T-helper 1 cell treated with Interleukin-12 subunit alpha and Interleukin-12 subunit beta and Interleukin-4 antibody, amounts not matched to agents 30 ng/mL and 1 ng/mL, for 36 hours (primary cell): Measurements from ENCODE around the gene ACP4. TPM values are rescaled to one million over a fixed set of nuclear protein-coding genes. Genes with fewer than 3 reads are reported as not detected.

Experiments
- intact Hi-C: fragments of 100-400 bp; cut with micrococcal nuclease; formaldehyde crosslinking; loops from one replicate; pipeline ENCODE4 v1.15.1; 2024
- total RNA-seq: library from RNA; stranded (reverse); gene quantifications from 2 replicates; pipeline ENCODE4 v1.2.3, GENCODE V29; 2022

The ACP4 gene
- total RNA-seq, 1 donor from 2014 or later = not detected

DNA sequence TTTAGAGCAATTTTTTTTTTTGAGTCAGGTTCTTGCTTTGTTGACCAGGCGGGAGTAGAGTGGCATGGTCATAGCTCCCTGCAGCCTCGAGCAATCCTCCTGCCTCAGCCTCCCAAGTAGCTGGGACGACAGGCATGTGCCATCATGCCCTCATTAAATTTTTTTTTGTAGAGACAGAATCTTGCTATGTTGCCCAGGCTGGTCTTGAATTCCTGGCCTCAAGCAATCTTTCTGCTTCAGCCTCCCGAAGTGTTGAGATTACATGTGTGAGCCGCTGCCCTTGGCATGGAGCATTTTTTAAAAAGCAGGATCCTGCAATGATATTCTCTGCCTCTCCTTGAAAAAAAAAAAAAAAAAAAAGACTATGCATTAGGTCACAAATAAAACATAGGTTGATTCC, 14.1 kb upstream of the ACP4 start:
- intact Hi-C loops = no loop called here

DNA sequence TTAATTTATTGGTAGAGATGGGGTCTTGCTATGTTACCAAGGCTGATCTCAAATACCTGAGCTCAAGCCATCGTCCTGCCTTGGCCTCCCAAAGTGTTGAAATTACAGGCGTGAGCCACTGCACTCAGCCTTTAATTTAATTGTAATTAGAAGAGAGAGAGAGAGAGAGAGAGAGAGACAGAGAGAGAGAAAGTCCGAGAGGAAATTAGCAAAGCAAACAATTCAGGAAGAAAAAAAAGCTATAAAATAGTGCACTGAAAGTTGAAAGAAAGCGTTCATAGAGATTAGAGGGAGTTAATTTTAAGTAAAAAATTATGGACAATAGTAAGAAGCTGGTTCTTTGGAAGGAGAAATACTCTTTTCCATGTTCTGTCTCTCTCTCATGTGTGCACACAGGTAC, 13.0 kb upstream of the ACP4 start:
- intact Hi-C loops = no loop called here

DNA sequence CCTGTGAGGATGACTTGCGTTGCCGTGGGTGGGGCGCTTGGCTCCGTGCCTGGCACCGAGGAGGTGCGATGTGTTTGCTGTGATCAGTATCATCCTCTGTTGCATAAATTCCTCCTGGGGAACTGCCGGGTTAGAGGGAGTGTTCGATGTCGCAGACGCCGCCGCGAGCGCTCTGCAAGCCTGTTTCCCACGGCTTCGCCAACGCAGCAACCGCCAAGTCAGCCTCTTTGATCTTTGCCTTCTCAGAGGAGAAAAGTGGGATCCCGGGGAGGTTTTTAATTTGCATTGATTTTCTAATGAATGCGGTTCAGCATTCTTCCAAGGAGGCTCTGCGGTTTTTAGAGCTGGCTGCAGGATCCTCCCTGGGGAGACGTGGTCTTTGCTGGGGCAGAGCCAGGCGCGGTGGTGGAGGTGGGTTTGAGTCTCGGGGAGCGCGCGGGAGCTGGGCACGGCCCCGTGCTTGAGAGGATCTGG, 12.3 kb upstream of the ACP4 start:
- intact Hi-C loops = no loop called here

DNA sequence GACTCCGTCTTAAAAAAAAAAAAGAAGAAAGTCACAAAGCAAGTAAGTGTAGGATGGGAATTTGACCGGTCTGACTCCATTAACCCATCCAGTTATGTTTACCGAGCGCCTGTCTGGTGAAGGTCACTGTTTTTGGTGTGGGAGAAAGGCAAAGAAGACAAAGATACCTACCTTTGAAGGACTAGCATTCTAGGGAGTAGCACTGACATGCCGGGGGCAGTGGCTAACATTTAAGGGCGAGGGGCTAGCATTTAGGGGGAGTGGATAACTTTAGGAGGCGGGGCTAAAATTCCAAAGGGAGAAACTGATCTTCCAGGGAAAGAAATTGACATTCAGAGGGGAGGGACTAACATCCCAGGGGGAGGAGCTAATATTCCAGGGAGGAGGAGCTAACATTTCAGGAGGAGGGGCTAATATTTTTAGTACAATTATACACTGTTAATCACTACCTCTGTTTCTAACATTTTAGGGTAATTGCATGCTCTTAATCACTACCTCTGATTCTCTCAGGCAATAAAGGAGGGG, 11.2 kb upstream of the ACP4 start:
- intact Hi-C loops = no loop called here

DNA sequence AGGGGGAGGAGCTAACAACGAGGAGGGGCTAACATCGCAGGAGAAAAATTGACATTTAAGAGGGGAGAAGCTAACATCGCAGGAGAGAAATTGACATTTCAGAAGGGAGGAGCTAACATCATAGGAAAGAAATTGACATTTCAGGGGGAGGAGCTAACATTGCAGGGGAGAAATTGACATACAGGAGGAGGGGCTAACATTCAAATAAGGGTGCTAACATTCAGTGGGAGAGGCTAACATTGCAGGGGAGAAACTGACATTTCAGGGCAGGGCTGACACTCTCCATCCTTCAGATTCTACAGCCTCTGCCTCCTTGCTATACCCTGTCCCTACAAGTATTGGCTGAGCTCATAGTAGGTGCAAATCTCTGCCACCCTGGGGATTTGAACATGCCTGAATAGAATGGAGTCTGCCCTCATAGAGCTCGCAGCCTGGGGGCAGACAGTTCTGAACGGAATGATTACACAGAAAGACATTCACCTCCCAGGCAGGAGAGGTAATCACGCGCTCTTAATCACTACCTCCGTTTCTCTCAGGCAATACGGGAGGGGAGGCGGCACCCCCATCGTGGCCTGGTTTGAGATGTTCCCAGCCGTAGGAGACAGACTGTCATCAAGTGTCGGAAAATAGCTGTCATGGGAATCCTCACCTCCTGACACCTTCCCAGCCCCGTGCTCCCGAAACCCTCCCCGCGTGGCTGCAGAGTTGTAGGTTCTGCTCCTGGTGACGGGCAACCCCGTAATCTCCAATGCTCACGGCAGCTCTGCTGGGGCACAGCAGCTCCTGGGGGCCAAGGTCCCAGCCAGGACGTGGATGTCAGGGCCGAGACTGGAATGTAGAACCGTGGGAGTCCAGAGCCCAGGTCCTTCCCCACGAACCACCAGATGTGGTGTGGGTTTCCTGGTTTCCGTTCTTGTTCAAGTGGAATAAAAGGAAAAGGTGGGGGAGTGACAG, 10.4 kb upstream of the ACP4 start:
- intact Hi-C loops = no loop called here

DNA sequence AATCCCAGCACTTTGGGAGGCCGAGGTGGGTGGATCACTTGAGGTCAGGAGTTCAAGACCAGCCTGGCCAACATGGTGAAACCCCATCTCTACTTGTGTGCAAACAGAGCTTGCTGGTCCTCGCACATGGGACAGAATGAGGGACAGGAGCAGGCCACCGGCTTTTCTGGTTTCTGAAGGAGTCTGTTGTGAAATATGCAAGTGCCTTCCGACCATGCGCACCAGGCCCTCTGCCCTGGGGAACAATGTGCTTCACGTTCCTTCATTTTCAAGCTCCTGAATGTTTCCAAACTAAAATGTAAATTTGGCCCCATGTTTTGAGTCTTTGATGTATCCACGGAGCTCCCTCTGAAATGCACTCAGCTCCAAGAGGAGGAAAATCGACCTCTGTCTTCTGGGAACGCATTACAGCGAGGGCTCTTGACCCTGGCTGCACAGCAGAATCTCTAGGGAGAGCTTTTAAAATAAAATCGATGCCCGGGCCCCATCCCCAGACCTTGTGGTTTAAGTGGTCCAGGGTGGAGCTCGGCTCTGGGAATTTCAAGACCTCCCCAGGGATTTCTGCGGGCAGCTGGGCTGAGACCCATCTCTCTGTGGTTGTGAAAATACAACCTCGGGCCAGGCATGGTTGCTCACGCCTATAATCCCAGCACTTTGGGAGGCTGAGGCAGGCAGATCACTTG, 9.3 kb upstream of the ACP4 start:
- intact Hi-C loops = no loop called here

DNA sequence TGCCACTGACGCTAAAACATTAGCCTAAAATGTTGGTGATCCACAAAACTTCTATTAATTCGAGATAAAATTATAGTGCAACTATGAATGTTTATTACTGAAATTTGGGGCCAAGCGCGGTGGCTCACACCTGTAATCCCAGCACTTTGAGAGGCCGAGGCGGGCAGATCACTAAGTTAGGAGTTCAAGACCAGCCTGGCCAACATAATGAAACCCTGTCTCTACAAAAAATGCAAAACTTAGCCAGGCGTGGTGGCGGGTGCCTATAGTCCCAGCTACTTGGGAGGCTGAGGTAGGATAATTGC, 6.4 kb upstream of the ACP4 start:
- intact Hi-C loops = loop anchor here (1.0 kb wide), 9 partner anchors 59 to 426 kb away; partner anchors contain the start of gene JOSD2

DNA sequence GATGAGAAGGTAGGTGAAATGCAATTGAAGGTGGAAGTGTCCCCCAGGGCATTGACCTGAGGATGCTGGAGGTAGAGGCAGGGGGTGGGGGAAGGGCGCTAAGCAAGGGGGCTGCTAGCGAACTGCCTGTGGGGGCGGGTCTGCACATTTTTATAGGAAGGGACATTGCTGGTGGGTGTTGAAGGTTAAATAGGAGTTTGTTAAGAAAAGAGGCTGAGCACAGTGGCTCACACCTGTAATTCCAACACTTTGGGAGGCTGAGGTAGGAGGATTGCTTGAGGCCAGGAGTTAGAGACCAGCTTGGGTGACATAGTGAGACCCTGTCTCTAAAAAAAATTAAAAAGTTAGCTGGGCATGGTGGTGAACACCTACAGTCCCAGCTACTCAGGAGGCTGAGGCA, 5.5 kb upstream of the ACP4 start:
- intact Hi-C loops = no loop called here

DNA sequence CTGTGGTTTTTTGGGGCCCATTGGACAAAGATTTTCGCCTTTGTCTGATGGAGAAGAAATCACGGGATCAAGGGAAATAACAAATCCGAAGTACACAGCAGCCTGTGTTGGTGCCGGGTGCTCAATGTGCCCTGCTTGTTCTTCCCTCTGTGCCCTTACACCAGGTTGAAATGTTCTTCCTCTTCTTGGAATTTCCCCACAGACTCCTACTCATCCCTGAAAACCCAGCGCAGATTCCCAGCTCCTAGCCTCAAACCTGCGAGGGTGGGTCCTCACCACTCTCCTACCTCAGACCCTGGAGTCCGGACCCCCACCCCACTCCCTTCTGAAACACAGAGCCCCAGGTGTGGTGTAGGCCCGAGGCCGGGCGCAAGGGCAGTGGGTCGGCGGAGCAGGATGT, 4.9 kb upstream of the ACP4 start:
- intact Hi-C loops = no loop called here

DNA sequence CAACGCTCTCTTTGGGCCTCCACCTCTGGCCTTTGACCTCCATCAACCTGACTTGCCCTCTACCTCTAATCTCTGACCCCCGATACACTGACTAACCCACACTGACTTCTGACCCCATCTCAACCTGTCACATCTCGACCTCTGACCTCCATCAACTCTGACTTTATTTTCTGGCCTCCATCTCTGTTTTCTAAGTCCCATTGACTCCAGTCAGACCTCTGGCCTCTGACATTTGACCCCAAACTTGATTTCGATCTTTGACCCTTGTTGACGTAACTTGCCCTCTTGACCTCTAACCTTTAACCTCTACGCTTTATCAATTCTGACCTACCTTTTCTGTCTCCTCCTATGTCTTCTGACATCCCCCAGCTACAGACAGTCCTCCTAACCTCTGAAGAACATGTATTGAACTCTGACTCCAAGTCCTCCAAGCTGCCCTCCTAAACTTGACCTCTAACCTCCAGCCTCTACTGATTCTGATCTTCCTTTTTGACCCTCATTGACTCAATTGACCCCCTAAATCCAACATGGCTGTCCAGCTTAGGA, 780 bp downstream of the ACP4 start:
- intact Hi-C loops = no loop called here

DNA sequence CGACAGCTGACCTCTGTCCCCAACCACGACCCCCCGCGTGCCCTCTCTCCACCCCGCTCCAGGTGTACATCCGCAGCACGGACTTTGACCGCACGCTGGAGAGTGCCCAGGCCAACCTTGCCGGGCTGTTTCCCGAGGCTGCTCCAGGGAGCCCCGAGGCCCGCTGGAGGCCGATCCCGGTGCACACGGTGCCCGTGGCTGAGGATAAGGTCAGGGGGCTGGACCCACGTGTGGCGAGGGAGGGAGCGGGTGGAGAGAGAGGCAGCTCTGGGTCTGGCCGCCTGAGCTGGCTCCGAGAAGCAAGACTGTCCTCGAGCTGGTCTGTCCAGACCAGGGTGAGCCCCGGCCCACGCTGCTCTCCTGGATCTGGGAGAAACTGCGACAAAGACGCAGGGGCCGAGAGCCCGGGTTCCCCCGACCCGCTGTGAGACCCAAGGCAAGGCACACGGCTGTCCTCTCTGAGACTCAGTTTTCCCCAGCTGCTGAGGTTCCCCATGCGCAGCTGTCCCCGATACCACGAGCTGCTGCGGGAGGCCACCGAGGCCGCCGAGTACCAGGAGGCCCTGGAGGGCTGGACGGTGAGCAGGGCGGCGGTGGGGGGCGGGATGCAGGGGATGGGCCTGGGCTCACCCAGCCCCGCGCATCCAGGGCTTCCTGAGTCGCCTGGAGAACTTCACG, 1.5 kb downstream of the ACP4 start:
- intact Hi-C loops = no loop called here

DNA sequence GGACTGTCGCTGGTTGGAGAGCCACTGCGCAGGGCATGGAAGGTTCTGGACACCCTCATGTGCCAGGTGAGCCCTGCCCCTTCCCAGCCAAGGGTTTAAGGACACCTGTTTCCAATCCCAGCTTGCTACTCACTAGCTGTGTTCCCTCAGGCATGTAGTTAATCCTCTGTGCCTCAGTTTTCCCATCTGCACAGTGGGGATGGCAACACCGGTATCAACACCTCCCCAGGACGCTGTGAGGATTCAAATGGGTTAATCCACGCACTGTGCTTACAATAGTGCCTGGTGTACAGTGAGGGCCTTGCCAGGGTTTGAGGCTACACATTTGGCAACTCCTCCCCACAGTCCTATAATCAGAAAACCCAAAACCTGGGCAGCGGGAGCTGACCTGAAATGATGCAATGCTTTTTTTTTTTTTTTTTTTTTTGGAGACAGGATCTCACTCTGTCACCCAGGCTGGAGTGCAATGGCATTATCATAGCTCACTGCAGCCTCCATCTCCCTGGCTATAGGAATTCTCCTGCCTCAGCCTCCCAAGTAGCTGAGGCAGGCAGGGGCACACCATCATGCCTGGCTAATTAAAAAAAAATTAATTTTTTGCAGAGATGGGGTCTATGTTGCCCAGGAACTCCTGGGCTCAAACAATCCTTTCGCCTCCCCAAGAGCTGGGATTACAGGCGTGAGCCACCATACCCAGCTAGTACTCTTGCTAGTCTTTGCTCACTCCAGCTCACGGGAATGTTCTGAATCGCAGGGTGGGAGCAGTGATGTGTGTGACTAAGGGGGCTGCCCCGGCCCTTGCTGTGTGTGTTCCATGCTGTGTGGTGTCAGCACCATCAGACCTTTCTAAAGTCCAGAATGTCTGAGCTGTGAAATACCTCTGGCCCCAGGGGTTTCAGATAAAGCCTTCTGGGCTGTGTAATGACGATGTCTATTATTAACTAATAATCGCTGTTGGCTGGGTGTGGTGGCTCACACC, 2.3 kb downstream of the ACP4 start:
- intact Hi-C loops = no loop called here

DNA sequence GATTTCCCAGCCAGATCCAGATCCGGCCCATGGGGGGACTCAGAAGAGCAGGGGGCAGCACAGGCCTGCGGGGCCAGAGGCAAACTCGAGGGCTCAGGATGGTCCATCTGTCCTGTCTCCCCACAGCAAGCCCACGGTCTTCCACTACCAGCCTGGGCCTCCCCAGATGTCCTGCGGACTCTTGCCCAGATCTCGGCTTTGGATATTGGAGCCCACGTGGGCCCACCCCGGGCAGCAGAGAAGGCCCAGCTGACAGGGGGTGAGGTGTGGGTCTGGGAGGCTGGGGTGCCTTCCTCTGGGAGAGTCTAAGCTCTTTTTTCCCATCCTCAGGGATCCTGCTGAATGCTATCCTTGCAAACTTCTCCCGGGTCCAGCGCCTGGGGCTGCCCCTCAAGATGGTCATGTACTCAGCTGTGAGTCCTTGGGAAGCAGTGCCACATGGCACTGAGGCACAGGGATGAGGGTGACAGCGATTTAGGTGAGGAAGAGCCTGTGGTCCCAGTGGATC, 3.4 kb downstream of the ACP4 start:
- intact Hi-C loops = no loop called here

DNA sequence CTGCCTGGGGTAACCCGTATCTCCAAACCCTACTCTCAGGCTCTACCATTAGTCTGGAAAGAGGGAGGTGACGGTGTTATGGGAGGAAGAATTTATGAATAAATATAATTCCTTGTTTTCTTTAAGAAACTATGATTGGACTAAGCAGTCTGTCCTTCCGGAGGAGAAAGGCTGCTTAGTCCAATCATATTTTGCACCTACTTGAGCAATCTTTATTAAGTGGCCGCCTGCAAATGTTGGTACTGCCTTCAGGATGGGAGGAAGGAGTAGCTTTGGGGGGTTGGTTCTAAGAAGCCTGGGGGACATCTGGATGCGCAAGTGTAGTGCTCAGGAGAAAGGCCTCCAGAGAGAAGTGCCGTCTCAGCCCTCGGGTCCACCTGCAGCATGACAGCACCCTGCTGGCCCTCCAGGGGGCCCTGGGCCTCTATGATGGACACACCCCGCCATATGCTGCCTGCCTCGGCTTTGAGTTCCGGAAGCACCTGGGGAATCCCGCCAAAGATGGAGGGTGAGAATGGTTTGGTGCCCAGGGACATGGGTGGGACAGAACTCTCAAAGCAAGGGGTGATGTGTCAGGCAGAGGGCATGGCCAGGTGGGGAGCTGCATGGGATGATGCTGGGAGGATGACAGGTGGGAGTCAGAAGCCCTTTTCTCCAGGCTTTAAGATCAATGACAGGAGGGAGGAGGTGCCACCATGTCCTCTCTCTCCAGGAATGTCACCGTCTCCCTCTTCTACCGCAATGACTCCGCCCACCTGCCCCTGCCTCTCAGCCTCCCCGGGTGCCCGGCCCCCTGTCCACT, 4.1 kb downstream of the ACP4 start:
- intact Hi-C loops = no loop called here

DNA sequence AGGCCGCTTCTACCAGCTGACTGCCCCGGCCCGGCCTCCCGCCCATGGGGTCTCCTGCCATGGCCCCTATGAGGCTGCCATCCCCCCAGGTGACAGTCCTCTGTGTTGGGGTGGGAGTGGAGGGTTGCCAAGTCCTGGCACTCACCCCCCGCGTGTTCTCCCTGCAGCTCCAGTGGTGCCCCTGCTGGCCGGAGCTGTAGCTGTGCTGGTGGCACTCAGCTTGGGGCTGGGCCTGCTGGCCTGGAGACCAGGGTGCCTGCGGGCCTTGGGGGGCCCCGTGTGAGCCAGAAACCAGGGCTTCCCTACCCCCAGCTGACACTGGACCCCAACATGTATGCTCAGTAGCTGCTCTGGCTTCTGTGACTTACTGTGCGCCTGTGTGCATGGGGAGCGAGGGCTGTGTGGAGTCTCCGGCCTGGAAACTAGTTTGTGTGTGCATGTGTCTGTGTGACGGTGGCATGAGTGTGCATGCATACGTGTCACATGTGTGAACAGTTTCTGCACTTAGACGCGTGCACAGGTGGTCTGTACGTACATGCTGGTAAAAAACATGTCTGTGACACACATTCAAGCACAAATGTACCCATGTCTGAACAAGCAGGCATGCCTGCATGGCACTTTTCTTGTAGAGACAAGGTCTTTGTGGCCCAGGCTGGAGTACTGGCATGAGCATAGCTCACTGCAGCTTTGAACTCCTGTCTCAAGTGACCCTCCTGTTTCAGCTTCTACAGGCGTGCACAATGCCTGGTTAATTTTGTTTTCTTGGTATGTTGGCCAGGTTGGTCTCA, 4.9 kb downstream of the ACP4 start:
- intact Hi-C loops = no loop called here

DNA sequence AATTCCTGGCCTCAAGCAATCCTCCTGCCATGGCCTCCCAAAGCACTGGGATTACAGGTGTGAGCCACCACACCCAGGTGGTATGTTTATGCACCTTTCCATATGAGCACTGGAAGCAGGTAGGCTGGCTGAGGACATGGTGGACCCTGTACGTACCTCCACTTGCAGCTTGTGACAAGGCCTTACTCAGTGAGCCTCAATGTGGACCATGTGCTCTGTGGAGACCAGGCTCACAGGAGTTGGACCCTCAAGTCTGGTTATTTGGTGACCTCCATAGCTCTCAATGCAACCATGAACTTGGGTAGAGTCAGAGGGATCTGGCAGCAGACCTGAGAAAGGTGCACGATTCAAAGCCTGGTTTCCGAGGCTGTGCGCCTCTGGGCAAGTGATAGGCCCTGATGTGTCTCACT, 5.5 kb downstream of the ACP4 start:
- intact Hi-C loops = no loop called here

DNA sequence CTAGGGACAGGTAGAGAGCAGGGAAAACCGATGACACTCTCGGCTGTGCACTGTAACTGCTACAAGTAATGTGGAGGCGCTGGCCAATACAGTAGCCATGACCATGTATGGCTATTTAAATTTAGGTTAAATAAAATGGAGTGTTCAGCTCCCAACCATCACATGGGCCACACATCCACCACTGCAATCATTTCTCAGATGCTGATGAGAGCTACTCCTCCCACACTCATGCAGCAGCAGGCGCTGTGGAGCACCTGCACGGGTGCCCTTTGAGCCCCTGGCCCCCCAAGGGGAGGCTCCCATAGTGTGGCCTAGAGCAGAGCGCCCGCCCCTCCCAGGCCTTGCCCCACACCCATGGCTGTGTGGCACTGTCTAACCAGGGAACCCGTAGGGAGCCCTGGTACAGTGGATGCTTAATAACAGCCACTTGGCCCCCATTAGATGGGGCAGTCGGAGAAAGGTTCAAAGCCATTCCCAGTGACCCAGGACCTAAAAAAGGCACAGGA, 6.0 kb downstream of the ACP4 start:
- intact Hi-C loops = no loop called here
